GM19023 (cell line): ENCODE results near the gene ZHX3.

Source experiments
- ATAC-seq: cut with Tn5 transposase; IDR thresholded peaks from one replicate; pipeline ENCODE4 v1.9.1; 2021; ENCODE audit warnings: mild to moderate bottlenecking, moderate library complexity; ENCODE audit not compliant: unreplicated experiment

ZHX3 gene

GRCh38 chr20:41200446-41201202 lies 116.9 kb downstream of the ZHX3 start:
- ATAC-seq, result no peak

- ATAC-seq, result no peak
Observed at GRCh38 chr20:41198443-41198842, 119.1 kb downstream of the ZHX3 start.

- no peak for ATAC-seq
Observed at GRCh38 chr20:41196653-41197225, 120.8 kb downstream of the ZHX3 start.

- ATAC-seq, result no peak
Observed at GRCh38 chr20:41192575-41192974, 125.0 kb downstream of the ZHX3 start.

- ATAC-seq, result no peak
Observed at GRCh38 chr20:41191562-41192500, 125.7 kb downstream of the ZHX3 start.

GRCh38 chr20:41187668-41188067 lies 129.9 kb downstream of the ZHX3 start:
- ATAC-seq, result no peak

- ATAC-seq, result no peak
Observed at GRCh38 chr20:41185013-41185757, 132.3 kb downstream of the ZHX3 start.

- ATAC-seq, result no peak
Observed at GRCh38 chr20:41183831-41184230, 133.7 kb downstream of the ZHX3 start.

GRCh38 chr20:41183391-41183790 lies 134.1 kb downstream of the ZHX3 start:
- ATAC-seq, result no peak

- ATAC-seq, result no peak
Observed at GRCh38 chr20:41182296-41183212, 135.0 kb downstream of the ZHX3 start.

GRCh38 chr20:41181567-41181966 lies 136.0 kb downstream of the ZHX3 start:
- ATAC-seq, result no peak

- no peak for ATAC-seq
Observed at GRCh38 chr20:41180599-41181333, 136.8 kb downstream of the ZHX3 start.

- ATAC-seq, result no peak
Observed at GRCh38 chr20:41179961-41180360, 137.6 kb downstream of the ZHX3 start.

- ATAC-seq, result no peak
Observed at GRCh38 chr20:41178904-41179432, 138.6 kb downstream of the ZHX3 start.

GRCh38 chr20:41178495-41178894 lies 139.0 kb downstream of the ZHX3 start:
- ATAC-seq, result no peak

GRCh38 chr20:41177636-41178035 lies 139.9 kb downstream of the ZHX3 start:
- ATAC-seq, result no peak

GRCh38 chr20:41176711-41177552 lies 140.6 kb downstream of the ZHX3 start:
- no peak for ATAC-seq

- ATAC-seq, result no peak
Observed at GRCh38 chr20:41175727-41176330, 141.7 kb downstream of the ZHX3 start.
